GM19468 (cell line): Measurements from ENCODE around the gene MRGPRX2.

Source experiments
- ATAC-seq: cut with Tn5 transposase; IDR thresholded peaks from one replicate; pipeline ENCODE4 v1.9.1; 2021; ENCODE audit warnings: mild to moderate bottlenecking, moderate library complexity, moderate number of reproducible peaks; ENCODE audit not compliant: unreplicated experiment; ENCODE audit errors: extremely low read depth

Gene MRGPRX2

GRCh38 chr11:19060629-19061028 lies at the start of gene MRGPRX2:
Gene MRGPRX2, minus strand, starts transcription at chr11:19060717. Its CDS starts 4,315 bp downstream, at chr11:19056402.
- no peak for ATAC-seq

- ATAC-seq, result no peak
Measured at GRCh38 chr11:19110295-19110694, 49.8 kb upstream of the MRGPRX2 start.

GRCh38 chr11:19107125-19107524 lies 46.6 kb upstream of the MRGPRX2 start:
- no peak for ATAC-seq

- ATAC-seq, result no peak
Measured at GRCh38 chr11:19105011-19105410, 44.5 kb upstream of the MRGPRX2 start.

- no peak for ATAC-seq
Measured at GRCh38 chr11:19102521-19102900, 42.0 kb upstream of the MRGPRX2 start.

GRCh38 chr11:19101796-19102520 lies 41.4 kb upstream of the MRGPRX2 start:
- ATAC-seq, result no peak

GRCh38 chr11:19100885-19101284 lies 40.4 kb upstream of the MRGPRX2 start:
- ATAC-seq, result no peak

GRCh38 chr11:19099093-19099492 lies 38.6 kb upstream of the MRGPRX2 start:
- ATAC-seq, result no peak

- no peak for ATAC-seq
Measured at GRCh38 chr11:19094859-19095258, 34.3 kb upstream of the MRGPRX2 start.

GRCh38 chr11:19093976-19094375 lies 33.5 kb upstream of the MRGPRX2 start:
- no peak for ATAC-seq

GRCh38 chr11:19092850-19093249 lies 32.3 kb upstream of the MRGPRX2 start:
- ATAC-seq, result no peak

GRCh38 chr11:19092342-19092741 lies 31.8 kb upstream of the MRGPRX2 start:
- no peak for ATAC-seq

GRCh38 chr11:19091366-19091765 lies 30.8 kb upstream of the MRGPRX2 start:
- no peak for ATAC-seq

GRCh38 chr11:19089421-19089820 lies 28.9 kb upstream of the MRGPRX2 start:
- no peak for ATAC-seq

GRCh38 chr11:19088791-19089190 lies 28.3 kb upstream of the MRGPRX2 start:
- no peak for ATAC-seq

GRCh38 chr11:19087658-19088057 lies 27.1 kb upstream of the MRGPRX2 start:
- no peak for ATAC-seq

- no peak for ATAC-seq
Measured at GRCh38 chr11:19084661-19085315, 24.3 kb upstream of the MRGPRX2 start.

- ATAC-seq, result no peak
Measured at GRCh38 chr11:19083166-19083565, 22.6 kb upstream of the MRGPRX2 start.

GRCh38 chr11:19080579-19080993 lies 20.1 kb upstream of the MRGPRX2 start:
- ATAC-seq, result no peak

GRCh38 chr11:19079643-19080440 lies 19.3 kb upstream of the MRGPRX2 start:
- no peak for ATAC-seq

- ATAC-seq, result no peak
Measured at GRCh38 chr11:19077965-19078364, 17.4 kb upstream of the MRGPRX2 start.
